Memory B cell (primary cell): ENCODE results near the gene HSPB9.

Experiments used
- ATAC-seq: fragments of 150-1000 bp; cut with Tn5 transposase; 2 replicates; pipeline ENCODE4 v1.10.0; 2021; ENCODE audit warnings: low read depth, mild to moderate bottlenecking, moderate library complexity
- DNase-seq, 2 donors: peaks; one replicate each; pipeline ENCODE4 v3.0.0; 2022; ENCODE audit warnings: low spot score in 2 of 2
- H3K27ac Mint-ChIP-seq: one replicate; pipeline ENCODE4 v1.8.0; 2022; ENCODE audit warnings: mild to moderate bottlenecking, moderate library complexity, mixed read lengths
- H3K27me3 Mint-ChIP-seq: one replicate; pipeline ENCODE4 v1.8.0; 2022; ENCODE audit warnings: mixed read lengths
- H3K36me3 Mint-ChIP-seq: one replicate; pipeline ENCODE4 v1.8.0; 2022; ENCODE audit warnings: mild to moderate bottlenecking, mixed read lengths
- H3K4me1 Mint-ChIP-seq: one replicate; pipeline ENCODE4 v1.8.0; 2022; ENCODE audit warnings: mixed read lengths
- H3K4me3 Mint-ChIP-seq: one replicate; pipeline ENCODE4 v1.8.0; 2022; ENCODE audit warnings: mild to moderate bottlenecking, moderate library complexity, mixed read lengths
- H3K9me3 Mint-ChIP-seq: one replicate; pipeline ENCODE4 v1.8.0; 2022; ENCODE audit warnings: mixed read lengths

HSPB9 gene, protein sequence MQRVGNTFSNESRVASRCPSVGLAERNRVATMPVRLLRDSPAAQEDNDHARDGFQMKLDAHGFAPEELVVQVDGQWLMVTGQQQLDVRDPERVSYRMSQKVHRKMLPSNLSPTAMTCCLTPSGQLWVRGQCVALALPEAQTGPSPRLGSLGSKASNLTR

DNA sequence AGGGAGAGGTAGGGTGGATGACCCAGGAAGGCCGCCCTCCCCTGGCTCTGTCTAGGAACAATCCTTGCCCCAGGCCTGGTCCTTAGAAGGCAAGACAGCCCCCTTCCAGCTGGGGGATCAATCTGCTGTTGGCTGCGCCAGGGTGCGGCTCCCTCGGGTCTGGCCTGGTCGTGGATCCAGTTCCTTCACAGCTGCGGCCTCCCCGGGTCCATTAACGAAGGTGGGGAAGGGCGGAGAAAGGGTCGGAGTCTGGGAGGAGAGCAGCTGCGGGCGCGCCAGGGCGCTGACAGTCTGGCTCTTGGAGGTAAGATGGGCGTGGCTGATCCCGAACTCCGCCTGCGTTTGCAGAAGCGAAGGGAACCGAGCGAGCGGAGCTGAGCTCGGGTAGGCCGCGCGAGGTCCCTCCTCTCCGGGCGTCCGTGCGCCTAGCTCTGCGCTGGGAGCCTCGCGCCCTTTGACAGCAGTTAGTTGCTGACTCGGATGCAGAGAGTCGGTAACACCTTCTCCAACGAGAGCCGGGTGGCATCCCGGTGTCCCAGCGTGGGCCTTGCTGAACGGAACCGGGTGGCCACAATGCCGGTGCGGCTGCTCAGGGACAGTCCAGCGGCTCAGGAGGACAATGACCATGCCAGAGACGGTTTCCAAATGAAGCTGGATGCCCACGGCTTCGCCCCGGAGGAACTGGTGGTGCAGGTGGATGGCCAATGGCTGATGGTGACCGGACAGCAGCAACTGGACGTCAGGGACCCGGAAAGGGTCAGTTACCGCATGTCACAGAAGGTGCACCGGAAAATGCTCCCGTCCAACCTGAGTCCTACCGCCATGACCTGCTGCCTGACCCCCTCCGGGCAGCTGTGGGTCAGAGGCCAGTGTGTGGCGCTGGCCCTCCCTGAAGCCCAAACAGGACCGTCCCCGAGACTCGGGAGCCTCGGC, at the start of gene HSPB9:
HSPB9 (plus strand) TSS at position 434 of the 933 bp plus-strand sequence; CDS start at position 481, 47 bp downstream.
- DNase-seq, result no peak
- Mint-ChIP-seq H3K27me3 (no peaks in the 10 kb centered on the region), H3K36me3 (peaks cover 19% of the 10 kb centered on the region), H3K4me3 (peak within 1 kb of the TSS; percentile 77), H3K4me1 (peaks cover 9% of the 10 kb centered on the region), H3K9me3 (no peaks in the 10 kb centered on the region), H3K27ac (no peak within 1 kb of the TSS)
- ATAC-seq, result no peak

DNA sequence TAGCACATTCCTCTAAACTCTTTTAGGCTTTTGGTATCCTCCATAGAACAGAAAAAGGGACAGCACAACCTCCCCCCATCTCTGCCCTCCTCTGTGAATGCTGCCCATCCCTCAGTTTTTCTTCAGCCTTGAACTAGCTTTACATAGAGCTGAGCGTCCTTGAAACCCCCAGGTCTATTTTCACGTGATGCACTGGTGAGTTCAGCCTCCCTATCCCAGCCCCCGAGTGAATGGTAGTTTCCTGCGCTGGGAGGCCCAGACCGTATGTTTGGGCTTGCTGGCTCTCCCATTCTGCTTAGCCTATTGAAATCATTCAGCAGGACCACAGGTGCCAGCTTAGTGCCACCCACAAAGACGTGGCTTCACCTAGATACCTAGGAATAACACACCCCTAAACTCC, 46.8 kb upstream of the HSPB9 start:
- Mint-ChIP-seq H3K36me3 (no peaks in the 10 kb centered on the region), H3K4me3 (no peak overlapping the region), H3K27ac (no peak overlapping the region), H3K27me3 (peaks cover 4% of the 10 kb centered on the region), H3K9me3 (no peaks in the 10 kb centered on the region), H3K4me1 (peaks cover 9% of the 10 kb centered on the region)
- ATAC-seq (no peak), DNase-seq (no peak)

DNA sequence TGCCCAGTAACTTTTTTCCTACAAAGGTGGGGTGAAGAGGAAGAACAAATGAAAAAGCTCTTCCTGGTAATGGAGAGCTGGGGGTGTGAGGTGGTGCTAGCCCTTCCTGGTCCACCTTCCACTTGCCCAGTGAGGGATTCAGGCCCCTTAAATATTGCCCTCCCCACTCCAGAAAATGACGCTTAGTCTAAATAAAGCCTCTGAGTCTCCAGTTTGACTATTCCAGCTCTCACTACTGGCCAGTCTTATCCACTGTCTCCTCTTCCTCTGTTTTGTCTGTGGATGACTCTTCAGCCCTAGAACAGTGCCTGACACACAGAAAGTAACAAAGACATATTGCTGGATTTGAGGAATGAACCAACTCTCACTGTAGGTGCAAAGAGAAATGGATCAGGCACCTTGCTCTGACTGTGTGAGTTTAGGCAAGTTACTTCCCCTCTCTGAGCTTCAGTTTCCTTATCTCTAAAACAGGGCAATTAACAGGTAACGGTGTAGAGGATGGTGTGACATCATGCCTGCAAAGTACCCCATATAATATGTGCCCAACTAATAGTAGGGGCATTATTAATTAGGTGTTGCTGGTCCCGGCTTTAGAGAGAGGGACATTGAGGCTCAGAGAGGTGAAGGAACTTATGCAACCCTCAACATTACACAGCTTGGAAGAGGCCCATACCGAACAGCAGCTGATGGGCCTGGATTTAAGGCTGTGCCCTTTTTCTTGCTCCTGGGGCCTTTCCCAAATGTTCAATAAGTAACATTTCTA, 45.6 kb upstream of the HSPB9 start:
- Mint-ChIP-seq H3K4me3 (no peak overlapping the region), H3K9me3 (no peaks in the 10 kb centered on the region), H3K36me3 (no peaks in the 10 kb centered on the region), H3K27me3 (peaks cover 4% of the 10 kb centered on the region), H3K27ac (no peak overlapping the region), H3K4me1 (peaks cover 6% of the 10 kb centered on the region)
- DNase-seq (no peak), ATAC-seq (no peak)

DNA sequence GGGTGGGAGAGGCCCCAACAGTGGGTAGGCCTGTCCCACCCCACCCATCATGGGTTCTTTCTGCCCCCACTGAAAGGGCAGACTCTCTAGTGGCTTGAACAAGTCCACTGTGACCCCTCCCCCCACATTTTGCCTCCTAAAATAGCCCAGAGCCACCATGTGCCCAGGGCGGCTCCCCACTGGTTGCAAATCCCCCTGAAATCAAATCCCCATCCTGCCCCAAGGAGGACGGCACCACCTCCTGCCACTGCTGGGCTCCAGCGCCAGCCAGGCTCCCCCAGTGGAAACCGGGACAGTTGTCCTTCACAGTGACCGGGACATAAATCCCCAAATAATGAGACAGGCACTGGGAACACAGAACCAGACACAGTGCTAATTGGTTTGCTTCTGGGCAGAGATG, 44.8 kb upstream of the HSPB9 start:
- ATAC-seq, result no peak
- Mint-ChIP-seq H3K27me3 (peaks cover 7% of the 10 kb centered on the region), H3K27ac (no peak overlapping the region), H3K4me1 (peaks cover 3% of the 10 kb centered on the region), H3K36me3 (no peaks in the 10 kb centered on the region), H3K9me3 (no peaks in the 10 kb centered on the region), H3K4me3 (no peak overlapping the region)
- no peak for DNase-seq

DNA sequence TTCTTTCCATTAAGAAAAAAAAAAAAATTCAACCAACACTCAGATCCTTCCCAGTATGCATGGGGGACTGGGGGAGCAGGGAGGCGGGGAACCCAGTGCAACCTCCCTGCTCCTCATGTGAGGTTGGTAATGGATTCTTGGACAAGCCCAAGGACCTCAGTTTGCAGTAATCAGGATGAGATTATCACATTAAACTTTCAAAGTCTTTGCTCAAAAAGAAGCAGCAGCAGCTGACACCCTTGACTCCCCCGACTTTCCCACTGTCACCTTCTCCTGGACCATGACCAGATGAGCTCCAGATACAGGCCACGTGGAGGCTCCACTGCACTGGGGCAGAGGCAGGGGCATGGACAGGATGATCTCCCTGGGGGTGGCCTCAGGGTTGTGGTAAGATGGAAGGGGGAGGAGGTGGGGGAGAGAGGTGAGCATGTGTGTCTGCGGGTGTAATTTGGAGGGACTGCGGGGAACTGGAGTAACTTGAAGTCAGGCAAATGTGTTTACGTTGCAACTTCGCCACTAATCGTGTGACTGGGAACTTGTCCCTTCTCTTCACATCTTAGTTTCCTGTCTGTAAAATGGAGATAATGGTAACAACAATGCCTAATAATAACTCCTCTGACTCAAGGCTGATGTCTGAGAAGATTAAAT, 44.1 kb upstream of the HSPB9 start:
- Mint-ChIP-seq H3K9me3 (no peaks in the 10 kb centered on the region), H3K27me3 (peaks cover 4% of the 10 kb centered on the region), H3K36me3 (no peaks in the 10 kb centered on the region), H3K27ac (no peak overlapping the region), H3K4me3 (no peak overlapping the region), H3K4me1 (no peaks in the 10 kb centered on the region)
- DNase-seq (no peak), ATAC-seq (no peak)

DNA sequence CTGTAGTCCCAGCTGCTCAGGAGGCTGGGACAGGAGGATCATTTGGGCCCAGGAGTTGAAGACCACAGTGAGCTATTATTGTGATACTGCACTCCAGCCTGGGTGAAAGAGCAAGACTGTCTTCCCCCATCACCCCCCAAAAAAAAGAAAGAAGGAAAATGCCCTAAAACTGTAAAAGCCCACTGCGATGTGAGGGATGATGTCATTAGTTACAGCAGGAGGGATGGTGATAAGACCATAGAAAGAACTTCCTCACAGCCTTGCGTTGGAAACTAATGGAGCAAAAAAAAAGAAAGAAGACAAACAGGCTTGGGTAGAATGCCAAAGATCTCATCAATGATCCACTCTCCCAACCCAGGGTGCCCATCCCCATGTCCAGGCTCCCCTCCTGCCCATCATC, 43.1 kb upstream of the HSPB9 start:
- Mint-ChIP-seq H3K27me3 (peaks cover 4% of the 10 kb centered on the region), H3K9me3 (no peaks in the 10 kb centered on the region), H3K4me1 (no peaks in the 10 kb centered on the region), H3K36me3 (no peaks in the 10 kb centered on the region), H3K4me3 (no peak overlapping the region), H3K27ac (no peak overlapping the region)
- ATAC-seq, result no peak
- DNase-seq, result no peak

DNA sequence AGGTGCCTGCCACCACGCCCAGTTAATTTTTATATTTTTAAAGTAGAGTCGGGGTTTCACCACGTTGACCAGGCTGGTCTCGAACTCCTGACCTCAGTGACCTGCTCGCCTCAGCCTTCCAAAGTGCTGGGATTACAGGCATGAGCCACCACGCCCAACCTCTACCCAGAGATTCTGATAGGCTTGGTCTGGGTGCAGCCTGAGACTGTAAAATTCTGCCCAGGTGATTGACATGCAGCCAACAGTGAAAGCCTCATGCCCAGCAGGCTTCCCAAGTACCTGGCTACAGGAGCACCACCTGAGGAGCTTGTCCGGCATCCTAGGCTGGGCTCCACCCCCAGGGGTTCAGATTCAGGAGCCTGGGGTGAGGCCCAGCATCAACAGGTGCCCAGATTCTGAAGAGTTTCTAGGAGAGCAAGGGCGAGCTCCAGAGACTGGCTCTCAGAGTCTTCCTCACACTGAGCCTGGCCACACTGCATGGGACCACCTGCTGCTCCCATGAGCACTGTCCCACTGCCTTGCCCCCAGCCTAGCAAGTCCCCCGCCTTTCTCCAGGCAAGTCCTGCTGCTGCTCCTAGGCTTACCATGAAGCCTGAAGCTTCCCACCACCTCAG, 41.0 kb upstream of the HSPB9 start:
- peaks cover 2% of the 10 kb centered on the region for H3K27me3 Mint-ChIP-seq
- H3K36me3 Mint-ChIP-seq, result no peaks in the 10 kb centered on the region
- no peaks in the 10 kb centered on the region for H3K4me1 Mint-ChIP-seq
- H3K27ac Mint-ChIP-seq, result no peak overlapping the region
- H3K9me3 Mint-ChIP-seq, result no peaks in the 10 kb centered on the region
- ATAC-seq (no peak), DNase-seq (no peak)
- no peak overlapping the region for H3K4me3 Mint-ChIP-seq

DNA sequence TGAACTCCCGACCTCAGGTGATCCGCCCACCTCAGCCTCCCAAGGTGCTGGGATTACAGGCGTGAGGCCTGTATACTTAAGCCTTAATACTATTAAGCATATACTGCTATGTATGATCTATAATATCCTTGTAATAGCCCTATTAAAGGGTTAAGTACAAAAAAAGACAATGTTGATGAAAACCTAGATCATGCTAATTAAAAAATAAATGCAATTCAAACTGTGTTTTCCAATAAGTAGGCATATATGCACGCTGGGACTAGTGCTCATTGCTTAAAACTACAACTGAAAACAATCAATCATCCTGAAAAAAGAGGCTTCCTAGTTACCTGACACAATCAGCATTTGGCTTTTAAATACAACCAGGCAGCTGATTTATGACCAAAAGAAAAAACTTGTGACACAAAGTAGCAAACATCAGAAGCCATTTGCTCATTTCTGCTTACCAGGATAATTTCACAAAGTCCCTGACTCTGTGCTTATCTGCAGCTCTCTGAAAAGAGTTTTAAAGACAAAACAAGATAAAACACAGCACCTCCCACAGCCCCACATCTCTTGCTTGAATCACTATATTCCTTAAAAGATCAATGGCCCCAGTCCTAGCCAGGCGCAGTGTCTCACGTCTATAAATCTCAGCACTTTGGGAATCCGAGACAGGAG, 35.4 kb upstream of the HSPB9 start:
- DNase-seq (no peak), ATAC-seq (no peak)
- Mint-ChIP-seq H3K4me1 (no peaks in the 10 kb centered on the region), H3K4me3 (no peak overlapping the region), H3K36me3 (no peaks in the 10 kb centered on the region), H3K27ac (no peak overlapping the region), H3K9me3 (no peaks in the 10 kb centered on the region), H3K27me3 (peaks cover 7% of the 10 kb centered on the region)

DNA sequence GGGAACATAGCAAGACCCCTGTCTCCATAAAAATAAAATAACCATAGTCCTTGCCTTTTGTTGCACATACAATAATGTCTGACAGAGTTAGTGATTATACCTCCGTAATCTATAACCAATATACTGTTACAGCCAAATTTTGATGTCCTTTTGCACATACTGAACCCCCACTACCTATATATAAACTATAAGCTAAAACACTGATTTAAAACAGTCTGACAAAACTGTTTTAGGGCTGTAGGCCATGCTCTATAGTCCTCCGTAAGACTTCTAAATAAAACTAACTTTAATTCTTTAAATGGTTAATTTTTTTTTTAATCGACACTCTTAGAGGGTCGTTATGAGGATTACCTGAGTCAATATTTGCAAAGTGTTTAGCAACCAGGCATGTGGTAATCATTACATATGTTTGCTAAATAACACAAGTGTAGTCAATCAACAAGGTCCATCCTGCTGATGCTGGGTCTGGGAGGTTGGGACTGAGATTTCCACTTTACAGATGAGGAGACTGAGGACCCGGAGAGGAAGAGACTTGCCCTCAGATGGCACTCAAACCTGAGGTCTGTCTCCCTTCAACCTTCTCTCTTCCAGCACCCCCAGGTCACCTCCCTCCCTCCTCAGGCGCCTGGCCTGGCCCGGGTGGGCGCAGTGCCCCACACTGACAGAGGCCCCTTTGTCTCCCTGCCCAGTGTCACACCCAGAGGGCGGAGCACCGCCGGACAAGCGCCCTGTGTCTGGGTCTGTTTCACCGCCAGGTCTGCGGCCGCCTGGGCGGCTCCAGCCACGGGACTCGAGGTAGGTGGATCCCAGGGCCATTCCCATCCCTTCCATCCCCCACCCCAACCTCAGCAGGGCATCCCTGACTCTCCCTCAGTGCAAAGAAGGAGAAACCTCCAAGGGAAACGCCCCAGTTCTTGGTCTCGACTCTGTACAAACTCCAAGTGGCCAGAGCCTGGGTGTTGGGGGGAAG, 34.6 kb upstream of the HSPB9 start:
- Mint-ChIP-seq H3K4me3 (no peak overlapping the region), H3K27ac (no peak overlapping the region), H3K36me3 (no peaks in the 10 kb centered on the region), H3K27me3 (peaks cover 5% of the 10 kb centered on the region), H3K9me3 (no peaks in the 10 kb centered on the region), H3K4me1 (no peaks in the 10 kb centered on the region)
- DNase-seq, result no peak
- ATAC-seq, result no peak

DNA sequence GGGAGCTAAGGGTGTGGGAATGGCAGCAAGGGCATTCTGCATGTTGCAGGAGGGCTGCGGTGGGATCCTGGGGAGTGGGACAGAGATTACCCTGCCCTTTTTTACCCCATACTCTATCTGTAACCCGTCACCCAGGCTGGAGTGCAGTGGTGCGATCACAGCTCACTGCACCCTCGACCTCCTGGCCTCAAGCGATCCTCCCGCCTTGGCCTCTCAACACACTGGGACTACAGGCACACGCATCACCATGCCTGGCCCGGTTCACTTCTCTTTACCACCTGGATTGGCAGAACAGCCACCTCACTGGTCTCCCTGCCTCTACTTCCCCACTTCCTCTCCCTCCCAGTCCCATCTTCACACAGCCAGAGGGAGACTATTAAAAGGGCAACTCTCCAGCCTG, 33.9 kb upstream of the HSPB9 start:
- Mint-ChIP-seq H3K27ac (no peak overlapping the region), H3K4me1 (no peaks in the 10 kb centered on the region), H3K4me3 (no peak overlapping the region), H3K9me3 (no peaks in the 10 kb centered on the region), H3K36me3 (no peaks in the 10 kb centered on the region), H3K27me3 (peaks cover 5% of the 10 kb centered on the region)
- ATAC-seq (no peak), DNase-seq (no peak)

DNA sequence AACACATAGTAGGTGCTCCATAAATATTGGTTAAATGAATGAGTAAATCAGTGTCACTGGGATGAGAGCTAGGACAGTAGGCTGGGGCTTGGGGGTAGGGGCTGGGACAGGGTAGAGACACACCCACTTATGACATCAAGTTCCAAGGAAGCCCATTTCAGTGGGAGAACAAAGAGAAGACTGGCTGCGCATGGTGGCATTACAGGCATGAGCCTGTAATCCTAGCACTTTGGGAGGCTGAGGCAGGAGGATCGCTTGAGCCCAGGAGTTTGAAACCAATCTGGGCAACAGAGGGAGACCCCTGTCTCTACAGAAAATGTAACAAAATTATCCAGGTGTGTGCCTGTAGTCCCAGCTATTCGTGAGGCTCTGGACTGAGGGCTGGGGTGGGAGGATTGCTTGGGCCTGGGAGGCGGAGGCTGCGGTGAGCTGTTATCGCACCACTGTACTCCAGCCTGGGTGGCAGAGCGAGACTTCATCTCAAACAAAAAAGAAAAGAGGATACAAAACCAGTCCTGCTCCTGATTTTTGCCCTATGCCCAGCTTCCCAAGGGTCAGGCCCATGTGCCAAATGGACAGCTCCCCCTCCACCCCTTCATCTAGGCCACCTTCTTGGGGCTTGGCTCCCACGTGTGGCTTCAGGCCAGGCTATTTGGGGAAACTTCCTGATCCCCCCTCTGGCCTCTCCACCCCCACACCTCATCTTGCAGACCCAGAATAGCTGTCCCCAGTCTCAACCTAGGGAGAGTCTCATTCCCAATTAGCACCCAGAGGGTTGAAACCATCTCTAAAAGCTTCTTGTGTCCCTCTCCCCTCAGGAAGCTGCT, 31.4 kb upstream of the HSPB9 start:
- Mint-ChIP-seq H3K4me1 (no peaks in the 10 kb centered on the region), H3K9me3 (no peaks in the 10 kb centered on the region), H3K27me3 (peaks cover 9% of the 10 kb centered on the region), H3K4me3 (no peak overlapping the region), H3K27ac (no peak overlapping the region), H3K36me3 (no peaks in the 10 kb centered on the region)
- ATAC-seq (no peak), DNase-seq (no peak)

DNA sequence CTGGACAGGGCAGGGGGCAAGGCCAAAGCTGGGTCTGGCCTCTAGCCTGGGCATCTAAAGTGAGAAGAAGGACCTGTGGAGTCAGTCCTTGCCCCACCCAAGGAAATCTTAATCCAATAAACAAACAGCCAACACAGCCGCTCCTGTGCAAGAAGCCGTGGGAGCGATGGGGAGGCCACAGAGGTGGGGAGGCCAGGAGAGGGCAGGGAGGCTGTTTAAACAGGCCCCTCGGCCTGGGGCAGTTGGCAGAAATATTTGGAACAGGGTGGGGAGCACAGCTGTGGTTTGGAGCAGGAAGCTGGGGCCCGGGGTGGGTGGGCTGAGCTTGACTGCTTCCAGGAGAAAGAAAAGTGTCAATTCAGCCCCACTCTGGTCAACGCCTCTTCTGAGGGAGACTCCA, 29.7 kb upstream of the HSPB9 start:
- DNase-seq (no peak), ATAC-seq (no peak)
- no peaks in the 10 kb centered on the region for H3K9me3 Mint-ChIP-seq
- peaks cover 9% of the 10 kb centered on the region for H3K27me3 Mint-ChIP-seq
- no peaks in the 10 kb centered on the region for H3K36me3 Mint-ChIP-seq
- no peak overlapping the region for H3K4me3 Mint-ChIP-seq
- H3K4me1 Mint-ChIP-seq, result peaks cover 5% of the 10 kb centered on the region
- no peak overlapping the region for H3K27ac Mint-ChIP-seq
